Neural crest cell (in vitro differentiated cells): Measurements from ENCODE around the gene PSMG3. TPM values are rescaled to one million over a fixed set of nuclear protein-coding genes. Genes with fewer than 3 reads are reported as not detected.

Experiments
- DNase-seq: peaks from one replicate; pipeline ENCODE4 v3.0.0; 2021; ENCODE audit warnings: low read depth, mixed read lengths, low spot score
- H3K27ac Mint-ChIP-seq: one replicate; pipeline ENCODE4 v1.8.0; 2021; ENCODE audit warnings: mild to moderate bottlenecking, mixed read lengths; ENCODE audit not compliant: unreplicated experiment
- H3K27me3 Mint-ChIP-seq: 2 replicates; pipeline ENCODE4 v1.8.0; 2021; ENCODE audit warnings: low read depth, mild to moderate bottlenecking, mixed read lengths
- H3K36me3 Mint-ChIP-seq: 2 replicates; pipeline ENCODE4 v1.8.0; 2021; ENCODE audit warnings: low read depth, mild to moderate bottlenecking, mixed read lengths
- H3K4me1 Mint-ChIP-seq: 2 replicates; pipeline ENCODE4 v1.8.0; 2021; ENCODE audit warnings: mixed read lengths
- H3K4me3 Mint-ChIP-seq: one replicate; pipeline ENCODE4 v1.8.0; 2021; ENCODE audit warnings: mild to moderate bottlenecking, mixed read lengths
- H3K9me3 Mint-ChIP-seq: 2 replicates; pipeline ENCODE4 v1.8.0; 2021; ENCODE audit warnings: mixed read lengths
- total RNA-seq: library from RNA; stranded (reverse); gene quantifications from 2 replicates; pipeline ENCODE4 v1.2.1, GENCODE V29; 2021
- TF ChIP-seq, protein P1 (sequence below): fragments of 200-600 bp; sonication (generic); conservative IDR thresholded peaks from 2 replicates; pipeline ENCODE4 v1.5.0; 2021; ENCODE audit warnings: antibody characterized with exemption, mild to moderate bottlenecking

PSMG3 gene
- total RNA-seq, 1 donor from 2014 or later = 57.8 TPM

- TF ChIP-seq, protein P1, sequence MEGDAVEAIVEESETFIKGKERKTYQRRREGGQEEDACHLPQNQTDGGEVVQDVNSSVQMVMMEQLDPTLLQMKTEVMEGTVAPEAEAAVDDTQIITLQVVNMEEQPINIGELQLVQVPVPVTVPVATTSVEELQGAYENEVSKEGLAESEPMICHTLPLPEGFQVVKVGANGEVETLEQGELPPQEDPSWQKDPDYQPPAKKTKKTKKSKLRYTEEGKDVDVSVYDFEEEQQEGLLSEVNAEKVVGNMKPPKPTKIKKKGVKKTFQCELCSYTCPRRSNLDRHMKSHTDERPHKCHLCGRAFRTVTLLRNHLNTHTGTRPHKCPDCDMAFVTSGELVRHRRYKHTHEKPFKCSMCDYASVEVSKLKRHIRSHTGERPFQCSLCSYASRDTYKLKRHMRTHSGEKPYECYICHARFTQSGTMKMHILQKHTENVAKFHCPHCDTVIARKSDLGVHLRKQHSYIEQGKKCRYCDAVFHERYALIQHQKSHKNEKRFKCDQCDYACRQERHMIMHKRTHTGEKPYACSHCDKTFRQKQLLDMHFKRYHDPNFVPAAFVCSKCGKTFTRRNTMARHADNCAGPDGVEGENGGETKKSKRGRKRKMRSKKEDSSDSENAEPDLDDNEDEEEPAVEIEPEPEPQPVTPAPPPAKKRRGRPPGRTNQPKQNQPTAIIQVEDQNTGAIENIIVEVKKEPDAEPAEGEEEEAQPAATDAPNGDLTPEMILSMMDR = no peak
- H3K4me1 Mint-ChIP-seq = peaks cover 22% of the 10 kb centered on the region
- no peak overlapping the region for H3K27ac Mint-ChIP-seq
- H3K4me3 Mint-ChIP-seq = peak overlapping the region; percentile 44
- DNase-seq = no peak
- H3K36me3 Mint-ChIP-seq = no peaks in the 10 kb centered on the region
- no peaks in the 10 kb centered on the region for H3K9me3 Mint-ChIP-seq
- no peaks in the 10 kb centered on the region for H3K27me3 Mint-ChIP-seq
Measured at GRCh38 chr7:1563981-1564602, 5.7 kb downstream of the PSMG3 start.

DNA sequence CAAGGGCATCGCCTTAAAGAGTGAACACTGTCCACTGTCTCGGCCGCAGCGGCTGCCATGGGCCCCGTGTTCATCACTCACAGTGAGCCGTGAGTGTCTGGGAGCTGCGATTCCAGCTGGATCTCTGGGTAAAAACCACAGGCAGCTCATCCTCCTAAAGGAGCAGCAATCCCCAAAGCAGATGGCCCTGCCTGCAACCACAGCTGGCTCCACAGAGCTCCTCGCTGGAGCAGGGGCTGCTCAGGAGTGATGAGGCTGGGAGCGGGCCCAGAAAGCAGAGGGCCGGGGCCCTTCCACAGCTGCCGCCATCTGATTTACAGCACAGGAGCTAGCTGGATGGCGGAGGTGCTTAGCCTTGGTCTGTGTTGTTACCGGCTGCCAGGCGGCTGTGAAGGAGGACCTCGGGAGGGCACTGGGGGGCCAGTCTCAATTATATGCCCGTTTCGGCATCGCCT is 7.2 kb downstream of the PSMG3 start:
- DNase-seq = no peak
- H3K4me3 Mint-ChIP-seq = no peak overlapping the region

GRCh38 chr7:1562116-1562515 is 7.7 kb downstream of the PSMG3 start:
- Mint-ChIP-seq H3K4me3 (peak overlapping the region; percentile 1), H3K9me3 (no peaks in the 10 kb centered on the region), H3K36me3 (no peaks in the 10 kb centered on the region), H3K4me1 (peaks cover 3% of the 10 kb centered on the region), H3K27me3 (no peaks in the 10 kb centered on the region), H3K27ac (no peak overlapping the region)
- no peak for DNase-seq
- TF ChIP-seq, protein P1 = no peak

More for the DNA sequence above, 7.2 kb downstream of the PSMG3 start:
- Mint-ChIP-seq H3K36me3 (no peaks in the 10 kb centered on the region), H3K27me3 (no peaks in the 10 kb centered on the region), H3K4me1 (peaks cover 8% of the 10 kb centered on the region), H3K27ac (no peak overlapping the region), H3K9me3 (no peaks in the 10 kb centered on the region)
- TF ChIP-seq, protein P1 = no peak

DNA sequence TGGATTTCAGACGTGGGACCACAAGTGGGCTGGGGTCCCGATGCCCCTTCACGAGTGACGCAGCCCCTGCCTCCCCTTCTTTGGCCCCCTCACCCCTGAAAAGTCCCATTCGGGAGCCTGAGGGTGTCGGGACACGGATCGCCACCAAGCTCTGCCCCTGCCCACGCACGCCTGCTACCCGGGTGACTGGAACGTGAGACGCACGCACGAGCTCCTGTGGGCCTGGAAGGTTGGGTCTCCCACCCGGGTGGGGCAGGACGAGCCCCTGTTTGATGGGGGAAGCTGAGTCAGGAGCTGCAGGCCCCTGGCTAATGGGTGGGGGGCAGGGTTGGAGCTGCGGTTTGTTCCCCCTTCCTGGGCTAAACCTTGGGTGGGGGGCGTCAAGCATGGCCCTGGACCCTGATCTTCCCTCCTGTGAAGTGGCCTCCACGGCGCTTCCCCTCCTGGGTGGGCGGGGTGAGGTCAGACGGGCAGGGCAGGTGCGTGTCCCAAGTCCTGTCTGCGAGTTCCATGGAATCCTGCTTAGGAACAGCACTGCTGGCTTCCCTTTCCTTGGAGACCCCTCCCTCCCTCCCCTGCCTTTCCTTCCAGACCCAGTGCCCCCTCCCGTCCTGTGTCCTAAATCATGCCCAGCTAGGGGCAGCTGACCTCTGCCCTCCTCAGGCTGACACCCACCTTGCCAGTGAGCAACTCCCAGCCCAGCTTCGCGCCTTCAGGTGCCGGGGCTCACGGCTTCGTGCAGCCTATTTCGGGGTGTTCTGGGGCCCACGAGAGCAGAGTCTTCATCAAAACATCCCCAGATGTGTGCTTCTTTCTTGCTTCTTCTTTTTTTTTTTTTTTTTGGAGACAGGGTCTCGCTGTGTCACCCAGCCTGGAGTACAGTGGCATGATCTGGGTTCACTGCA is 8.5 kb downstream of the PSMG3 start:
- Mint-ChIP-seq H3K27ac (no peak overlapping the region), H3K4me3 (no peak overlapping the region), H3K4me1 (no peaks in the 10 kb centered on the region), H3K9me3 (no peaks in the 10 kb centered on the region), H3K36me3 (no peaks in the 10 kb centered on the region), H3K27me3 (no peaks in the 10 kb centered on the region)
- DNase-seq = no peak
- TF ChIP-seq, protein P1 = no peak

GRCh38 chr7:1560620-1561031 is 9.2 kb downstream of the PSMG3 start:
- no peaks in the 10 kb centered on the region for H3K4me1 Mint-ChIP-seq
- no peaks in the 10 kb centered on the region for H3K36me3 Mint-ChIP-seq
- no peaks in the 10 kb centered on the region for H3K27me3 Mint-ChIP-seq
- H3K27ac Mint-ChIP-seq = no peak overlapping the region
- no peak for DNase-seq
- H3K9me3 Mint-ChIP-seq = no peaks in the 10 kb centered on the region
- TF ChIP-seq, protein P1 = no peak
- no peak overlapping the region for H3K4me3 Mint-ChIP-seq
